GM21390 (cell line): Measurements from ENCODE around the gene POM121C.
"Not testable (repeated sequence)": the region's sequence is repeated elsewhere in the genome, so short reads cannot be mapped to it uniquely, and the experiment has no call there.

ENCODE experiments used
- ATAC-seq: cut with Tn5 transposase; IDR thresholded peaks from one replicate; pipeline ENCODE4 v1.9.1; 2021; ENCODE audit not compliant: unreplicated experiment

POM121C gene

DNA sequence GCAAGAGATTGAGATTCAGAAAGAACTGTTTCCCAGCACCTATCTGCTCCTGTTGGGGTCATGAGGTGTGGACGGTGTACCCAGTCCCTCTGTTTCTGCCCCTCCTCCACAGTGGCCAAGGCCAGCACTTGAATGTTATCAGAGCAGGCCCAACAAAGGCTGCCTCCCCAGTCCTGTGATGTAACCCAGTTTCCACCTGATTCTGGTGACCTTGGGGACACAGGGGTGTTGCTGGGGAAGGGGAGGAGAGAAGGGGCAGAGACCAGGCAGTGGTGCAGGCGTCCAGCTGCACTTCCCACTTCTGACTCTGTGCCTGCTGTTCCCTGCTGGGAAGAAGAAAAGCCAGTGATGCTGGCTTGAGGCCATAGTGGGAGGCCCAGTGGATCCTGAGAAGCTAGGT is 88.2 kb downstream of the POM121C start:
- ATAC-seq = not testable (repeated sequence)

DNA sequence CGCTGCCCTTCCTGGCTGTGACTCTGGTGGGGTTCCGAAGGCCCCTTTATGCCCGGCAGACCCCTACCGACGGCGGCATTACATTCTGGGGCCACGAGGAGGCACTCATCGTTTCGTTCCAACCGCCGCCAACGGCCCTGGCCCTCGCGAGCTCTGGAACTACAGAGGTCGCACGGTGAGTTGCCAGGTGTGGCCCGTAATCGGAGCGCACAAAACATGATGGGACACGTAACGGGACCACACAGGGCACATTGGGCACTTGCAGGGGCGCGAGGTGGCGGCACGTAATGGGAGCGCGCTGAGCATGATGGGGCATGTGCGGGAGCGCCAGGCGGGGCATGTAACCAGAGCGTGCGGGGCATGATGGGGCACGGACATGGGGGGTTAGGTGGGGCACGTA is 90.8 kb downstream of the POM121C start, which contains the start of gene TRIM73:
TRIM73 (plus strand) TSS at position 301 of the 400 bp plus-strand sequence. CDS start 3,305 bp downstream, outside the sequence.
- not testable (repeated sequence) for ATAC-seq

DNA sequence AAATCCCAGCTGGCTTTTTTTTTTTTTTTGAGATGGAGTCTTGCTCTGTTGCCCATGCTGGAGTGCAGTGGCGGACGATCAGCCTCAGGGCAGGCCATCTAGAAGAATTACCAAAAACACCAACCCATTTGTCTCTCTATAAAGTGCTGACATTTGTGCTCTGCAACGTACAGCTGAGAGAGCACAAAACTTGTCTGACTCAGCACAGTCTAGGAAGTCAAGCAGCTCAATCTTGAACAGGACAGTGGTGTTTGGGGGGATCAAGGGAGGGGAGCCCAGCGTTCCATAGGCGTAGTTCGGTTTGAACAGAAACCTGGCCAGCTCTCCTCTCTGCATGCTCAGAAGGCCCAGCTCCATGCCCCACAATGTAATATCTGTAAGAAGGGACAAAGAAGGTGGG is 92.9 kb downstream of the POM121C start:
- not testable (repeated sequence) for ATAC-seq

DNA sequence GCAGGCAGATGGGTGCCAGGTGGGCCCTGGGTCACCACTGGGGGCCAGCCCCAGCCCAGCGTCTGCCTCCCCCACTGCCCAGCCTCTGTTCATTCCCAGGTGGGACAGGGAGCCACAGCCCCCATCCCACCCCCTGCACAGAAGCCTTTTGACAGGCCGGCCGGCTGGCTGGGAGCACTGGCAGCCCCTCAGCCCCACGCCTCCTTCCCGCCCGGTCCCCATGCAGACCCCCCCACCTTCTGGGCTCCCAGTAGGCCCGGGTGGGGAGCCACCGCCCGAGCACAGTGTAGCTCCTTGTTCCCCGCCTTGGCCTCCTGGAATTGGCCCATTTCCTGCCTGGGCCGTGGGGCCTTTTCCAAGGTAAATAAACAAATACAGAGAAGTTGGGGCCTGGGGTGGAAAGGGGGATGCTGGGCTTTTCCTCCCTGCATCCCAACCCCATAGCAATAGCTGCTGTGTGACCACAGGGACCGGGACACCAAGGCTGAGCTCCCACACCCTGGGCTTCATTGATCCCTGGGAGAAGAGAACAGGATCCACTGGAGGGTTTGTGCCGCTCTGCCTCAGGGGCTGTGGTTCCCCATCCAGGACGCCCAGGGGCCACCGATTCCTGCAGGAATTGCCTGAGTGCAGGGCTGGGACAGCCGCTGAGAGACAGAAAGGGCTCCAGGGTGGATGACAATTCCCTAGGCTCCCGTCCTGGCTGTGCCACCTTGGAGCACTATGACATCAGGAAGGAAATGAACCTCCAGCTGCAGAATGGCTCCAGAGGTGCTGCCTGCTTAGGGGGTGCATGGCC is 111.4 kb downstream of the POM121C start:
- not testable (repeated sequence) for ATAC-seq

DNA sequence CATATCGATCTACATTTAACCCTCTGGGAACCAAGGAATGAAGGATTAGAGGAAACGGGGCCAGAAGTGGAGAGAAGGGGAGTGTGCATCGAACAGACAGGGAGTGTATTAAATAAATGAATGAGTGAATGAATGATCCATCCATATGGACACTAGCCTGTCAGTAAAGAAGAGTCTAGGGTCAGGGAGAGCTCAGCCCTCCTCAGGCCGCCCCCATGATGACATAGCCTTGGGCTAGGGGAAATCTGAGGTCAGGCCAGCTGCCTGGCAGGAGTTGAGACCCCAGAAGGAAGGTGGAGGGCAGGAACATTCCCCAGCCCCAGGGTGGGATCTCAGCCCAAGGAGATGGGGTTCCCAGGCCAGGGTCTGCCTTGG is 112.0 kb downstream of the POM121C start:
- not testable (repeated sequence) for ATAC-seq

DNA sequence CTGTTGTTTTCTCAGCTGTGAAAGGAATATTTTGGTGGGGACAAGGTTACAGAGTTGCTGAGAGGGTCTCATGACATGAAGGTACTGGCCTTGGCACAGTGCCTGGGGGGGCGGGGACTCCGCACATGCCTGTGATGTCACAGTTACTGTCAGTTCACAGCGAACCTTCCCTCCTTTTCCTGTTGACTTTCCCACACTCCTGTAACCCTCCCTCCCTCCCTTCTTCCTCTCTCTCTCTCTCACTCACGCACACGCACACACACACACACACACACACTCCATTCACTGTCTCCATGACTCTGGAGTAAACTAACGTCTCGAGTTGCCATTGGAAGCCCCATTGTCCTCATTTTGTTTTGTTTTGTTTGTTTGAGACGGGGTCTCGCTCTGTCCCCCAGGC is 118.8 kb downstream of the POM121C start:
- not testable (repeated sequence) for ATAC-seq
